A549 (cell line): ENCODE results near the gene CLEC16A. TPM values are rescaled to one million over a fixed set of nuclear protein-coding genes. Genes with fewer than 3 reads are reported as not detected.
A peak's percentile ranks its signal among the peaks of the same experiment; 100 is the strongest.

Experiments used
- ATAC-seq, 2 experiments: fragments of 200-7000 bp in 1 of 2; fragments of >200 bp in 1 of 2; cut with Nextera tagmentation in 1 of 2; cut with Tn5 transposase in 1 of 2; 3 replicates each; pipeline versions ENCODE4 v1.8.0 to v1.9.1; 2018 to 2020; ENCODE audit warnings: mild to moderate bottlenecking in 1 of 2, moderate library complexity in 1 of 2
- CTCF ChIA-PET: fragments of 300-600 bp; sonication (Branson Sonifier 250); formaldehyde crosslinking; extraction: SDS; loops from one replicate; lab custom pipeline; 2021; ENCODE audit warnings: antibody characterized with exemption, inconsistent platforms; lab: Yijun Ruan, JAX
- POLR2A ChIA-PET: fragments of 350-600 bp; formaldehyde crosslinking; extraction: SDS; loops from one replicate; lab custom pipeline; 2021; ENCODE audit warnings: antibody characterized with exemption, inconsistent platforms; lab: Yijun Ruan, JAX
- DNase-seq, 2 experiments: peaks; one replicate each; pipeline versions ENCODE4 v3.0.0 to v3.0.0-alpha.2; 2011 to 2016; ENCODE audit warnings: low read depth in 1 of 2, low spot score in 1 of 2
- FAIRE-seq: peaks from 2 replicates; lab custom pipeline; 2011; peaks lifted over from hg19 to GRCh38; lab: Jason Lieb, UNC
- H3K27ac ChIP-seq, 2 experiments: fragments of >200 bp; sonication (Bioruptor Twin); formaldehyde crosslinking; 3 replicates each; pipeline ENCODE4 v1.5.1; 2016 to 2017
- H3K4me1 ChIP-seq: fragments of >200 bp; sonication (Bioruptor Twin); formaldehyde crosslinking; 3 replicates; pipeline ENCODE4 v1.6.1; 2016
- H3K4me2 ChIP-seq: fragments of >200 bp; sonication (Bioruptor Twin); formaldehyde crosslinking; 3 replicates; pipeline ENCODE4 v1.6.1; 2016
- H3K4me3 ChIP-seq: fragments of >200 bp; sonication (Bioruptor Twin); formaldehyde crosslinking; 3 replicates; pipeline ENCODE4 v1.5.1; 2016
- H3K9me3 ChIP-seq: fragments of >200 bp; sonication (Bioruptor Twin); formaldehyde crosslinking; 3 replicates; pipeline ENCODE4 v1.6.1; 2016
- CBX8 ChIP-seq: fragments of 200-600 bp; sonication (generic); IDR thresholded peaks from 2 replicates; pipeline ENCODE4 v1.6.1; 2016
- CHD4 ChIP-seq: fragments of 200-600 bp; sonication (generic); IDR thresholded peaks from 2 replicates; pipeline ENCODE4 v1.6.1; 2016; ENCODE audit warnings: antibody characterized with exemption, mild to moderate bottlenecking, borderline replicate concordance
- EHF ChIP-seq: fragments of 250-450 bp; sonication (Bioruptor Pico); IDR thresholded peaks from 2 replicates; pipeline ENCODE4 v1.5.0; 2020; ENCODE audit warnings: mild to moderate bottlenecking
- FOSB ChIP-seq: fragments of 250-450 bp; sonication (Bioruptor Pico); IDR thresholded peaks from 2 replicates; pipeline ENCODE4 v1.5.0; 2020; ENCODE audit warnings: mild to moderate bottlenecking, moderate library complexity
- FOSL2 ChIP-seq, 2 experiments: fragments of 450-650 bp in 1 of 2; fragments of >200 bp in 1 of 2; sonication (Bioruptor Twin) in 1 of 2; formaldehyde crosslinking; IDR thresholded peaks; 2 replicates each; pipeline versions ENCODE4 v1.5.0 to v1.6.1; 2016 to 2020; ENCODE audit warnings: mild to moderate bottlenecking in 1 of 2, moderate library complexity in 1 of 2
- FOXS1 ChIP-seq: fragments of 250-450 bp; sonication (Bioruptor Pico); IDR thresholded peaks from 2 replicates; pipeline ENCODE4 v1.5.0; 2020; ENCODE audit warnings: mild to moderate bottlenecking, moderate library complexity
- HEYL ChIP-seq: fragments of 250-450 bp; sonication (Bioruptor Pico); IDR thresholded peaks from 2 replicates; pipeline ENCODE4 v1.8.0; 2021; ENCODE audit warnings: mild to moderate bottlenecking, moderate library complexity
- HOXB5 ChIP-seq: fragments of 250-450 bp; sonication (Bioruptor Pico); IDR thresholded peaks from 2 replicates; pipeline ENCODE4 v1.5.0; 2020; ENCODE audit warnings: mild to moderate bottlenecking, moderate library complexity
- KDM5A ChIP-seq: fragments of 200-600 bp; sonication (generic); IDR thresholded peaks from 2 replicates; pipeline ENCODE4 v1.6.1; 2016; ENCODE audit warnings: antibody characterized with exemption, mild to moderate bottlenecking
- MAFK ChIP-seq: fragments of 450-650 bp; IDR thresholded peaks from 2 replicates; pipeline ENCODE4 v1.6.1; 2014; ENCODE audit not compliant: partially characterized antibody
- NFE2L2 ChIP-seq: fragments of 150-350 bp; conservative IDR thresholded peaks from 2 replicates; pipeline ENCODE4 v1.6.1; 2014; ENCODE audit warnings: low read length
- POLR2A ChIP-seq: IDR thresholded peaks from 2 replicates; pipeline ENCODE4 v1.6.1; 2012; ENCODE audit warnings: mild to moderate bottlenecking, low read length
- RAD21 ChIP-seq, 2 experiments: fragments of >200 bp in 1 of 2; sonication (Bioruptor Twin) in 1 of 2; formaldehyde crosslinking in 1 of 2; IDR thresholded peaks in 1 of 2; conservative IDR thresholded peaks in 1 of 2; 2 replicates in 1 of 2; 3 replicates in 1 of 2; pipeline ENCODE4 v1.6.1; 2012 to 2018; ENCODE audit warnings: inconsistent platforms in 1 of 2
- SREBF2 ChIP-seq: fragments of 450-650 bp; IDR thresholded peaks from 2 replicates; pipeline ENCODE4 v1.6.1; 2014; ENCODE audit warnings: mild to moderate bottlenecking, moderate library complexity
- ZC3H11A ChIP-seq: fragments of 450-650 bp; IDR thresholded peaks from 2 replicates; pipeline ENCODE4 v1.6.1; 2014; ENCODE audit warnings: antibody characterized with exemption, mild to moderate bottlenecking
- ZNF302 ChIP-seq: fragments of 250-450 bp; sonication (Bioruptor Pico); IDR thresholded peaks from 2 replicates; pipeline ENCODE4 v1.9.0; 2021; ENCODE audit warnings: inconsistent platforms, mild to moderate bottlenecking, moderate library complexity
- WGBS: methylation state at CpG from one replicate; pipeline ENCODE4 v1.1.6; 2017; ENCODE audit errors: missing lambda C conversion rate; 5-methylcytosine and 5-hydroxymethylcytosine counted together
- polyA plus RNA-seq, 4 experiments: library from polyadenylated mRNA; depleted of rRNA in 3 of 4; stranded (reverse); fragments of >200 nt; fragmentation: RNase III in 1 of 4; extraction: RNeasy Plus Mini Kit Qiagen cat#74134 plus additional on column Dnase treatment in 1 of 4; gene quantifications; 2 replicates in 3 of 4; 3 replicates in 1 of 4; pipeline ENCODE4 v1.2.3, GENCODE V29; 2011 to 2017
- TF ChIP-seq, protein P1 (sequence below): IDR thresholded peaks from 2 replicates; pipeline ENCODE4 v1.6.1; 2012
- TF ChIP-seq, protein P2 (sequence below): IDR thresholded peaks from 2 replicates; pipeline ENCODE4 v1.6.1; 2012
- TF ChIP-seq, protein P3 (sequence below): fragments of >200 bp; sonication (Bioruptor Twin); formaldehyde crosslinking; IDR thresholded peaks from 3 replicates; pipeline ENCODE4 v1.5.1; 2016
- TF ChIP-seq, protein P4 (sequence below): fragments of >200 bp; sonication (Bioruptor Twin); formaldehyde crosslinking; IDR thresholded peaks from 2 replicates; pipeline ENCODE4 v1.6.1; 2016
- TF ChIP-seq, protein P5 (sequence below): fragments of 200-600 bp; sonication (generic); IDR thresholded peaks from 2 replicates; pipeline ENCODE4 v1.6.1; 2016; ENCODE audit warnings: antibody characterized with exemption, mild to moderate bottlenecking, moderate library complexity

Gene CLEC16A
- polyA plus RNA-seq, 2 of the 4 experiments (the other 2 are of a cell fraction), result 8.3 to 10.4 TPM

DNA sequence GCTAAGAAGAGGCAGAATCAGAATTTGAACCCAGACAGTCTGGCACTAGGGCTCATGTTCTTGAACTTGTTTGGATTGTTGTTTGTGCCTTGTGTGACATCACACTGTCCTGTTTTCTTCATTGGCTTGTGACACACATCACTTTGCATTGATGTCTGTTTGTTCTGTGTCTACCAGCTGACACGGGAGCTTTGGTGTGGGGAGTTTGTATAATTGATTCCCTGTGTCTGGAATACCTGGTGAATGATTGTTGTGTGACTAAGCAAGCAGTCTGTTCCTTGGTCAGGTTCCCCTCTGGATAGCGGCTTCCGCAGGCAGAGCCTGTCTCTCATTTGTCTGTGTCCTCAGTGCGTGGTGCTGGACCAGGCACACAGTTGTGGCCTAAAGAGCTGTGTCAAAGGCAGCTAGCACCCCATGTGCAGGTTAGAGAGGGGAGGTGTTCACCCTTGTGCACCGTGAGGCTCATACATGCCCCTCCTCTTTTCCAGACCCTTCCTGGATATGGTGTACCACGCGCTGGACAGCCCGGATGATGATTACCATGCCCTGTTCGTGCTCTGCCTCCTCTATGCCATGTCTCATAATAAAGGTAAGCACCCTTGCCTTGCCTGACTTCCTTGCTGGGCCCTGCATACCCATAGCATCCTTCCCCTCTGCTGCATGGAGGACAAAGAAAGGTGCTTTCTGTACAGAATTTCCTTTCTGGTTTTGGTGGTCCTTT is 80.1 kb downstream of the CLEC16A start:
- Histone ChIP-seq H3K4me3 (no peak overlapping the region), H3K27ac (no peak overlapping the region; a peak in 1 of 6 replicates), H3K4me1 (no peaks in the 10 kb centered on the region; the same call in 1 of the 3 replicates), H3K4me2 (no peak overlapping the region), H3K9me3 (peaks cover 10% of the 10 kb centered on the region; the same call in 2 of the 3 replicates)
- ChIA-PET POLR2A (no interaction called here), CTCF (interaction anchor here (0.6 to 2.3 kb wide), 3 partner anchors 15 to 232 kb away, joined by 3 to 8 read pairs (median 3); partner anchors contain the start of gene SOCS1)
- WGBS, result 71% methylated on average over 9 of the region's 9 CpGs
- FAIRE-seq, result no peak
- peak; percentile 15 to 34 for DNase-seq
- peak; percentile 45 to 54; a peak in 4 of 6 replicates for ATAC-seq
- TF ChIP-seq FOSL2 (IDR thresholded peaks at IDR 0.05), result no peak
- TF ChIP-seq FOSL2 (CRISPR knock-in tag; IDR thresholded peaks at IDR 0.05), result 0 out of 2 replicates have a peak, but pooled peaks have one; percentile 24
- no peak for TF ChIP-seq FOSB (CRISPR knock-in tag)

DNA sequence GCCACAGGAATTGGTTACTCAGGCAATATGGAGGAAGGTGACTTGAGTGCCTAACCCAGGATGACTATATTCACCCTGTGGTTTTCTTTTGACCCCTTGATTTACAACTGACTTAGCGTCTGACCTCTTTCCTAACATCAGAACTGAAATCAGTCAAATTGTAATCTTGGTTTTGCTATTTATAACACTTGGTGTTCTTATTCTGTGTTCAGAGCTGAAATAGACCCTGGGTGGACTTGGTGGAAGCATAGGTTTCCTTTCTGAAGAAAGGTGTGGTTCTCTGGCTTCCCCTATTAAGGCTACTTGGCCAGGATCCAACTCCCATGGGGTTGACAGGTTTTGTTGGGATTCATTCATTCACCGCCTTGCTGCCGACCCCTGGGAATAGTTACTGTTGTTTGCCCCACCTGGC is 80.8 kb downstream of the CLEC16A start:
- 98% methylated on average over 3 of the region's 3 CpGs for WGBS
- CTCF ChIA-PET, result interaction anchor here (0.6 to 2.3 kb wide), 3 partner anchors 14 to 231 kb away, joined by 3 to 8 read pairs (median 3); partner anchors contain the start of gene SOCS1

DNA sequence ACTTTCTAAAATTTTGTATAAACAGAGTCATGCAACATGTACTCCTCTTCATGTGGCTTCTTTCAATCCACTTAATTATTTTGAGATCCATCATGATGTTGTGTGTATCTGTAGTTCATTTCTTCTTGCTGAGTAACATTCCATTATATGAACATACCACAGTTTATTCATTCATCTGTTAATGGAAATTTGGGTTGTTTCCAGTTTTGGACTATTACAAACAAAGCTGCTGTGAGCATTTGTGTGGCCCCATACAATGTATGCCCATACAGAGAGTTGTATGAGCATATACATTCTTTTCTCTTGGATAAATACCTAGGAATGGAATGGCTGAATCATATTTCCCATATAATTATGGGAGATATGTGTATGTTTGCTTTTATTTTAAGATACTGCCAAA is 85.6 kb downstream of the CLEC16A start:
- ATAC-seq, result no peak
- CTCF ChIA-PET, result no interaction called here
- no peak overlapping the region for H3K27ac ChIP-seq

More for the DNA sequence above, 80.8 kb downstream of the CLEC16A start:
- Histone ChIP-seq H3K27ac (no peak overlapping the region; a peak in 1 of 6 replicates), H3K4me3 (no peak overlapping the region), H3K9me3 (peaks cover 10% of the 10 kb centered on the region; the same call in 2 of the 3 replicates), H3K4me1 (no peaks in the 10 kb centered on the region; the same call in 1 of the 3 replicates), H3K4me2 (no peak overlapping the region)
- FAIRE-seq (no peak), DNase-seq (no peak), ATAC-seq (no peak)
- POLR2A ChIA-PET, result no interaction called here
- TF ChIP-seq HEYL (CRISPR knock-in tag), result no peak
- TF ChIP-seq SREBF2, result no peak
- TF ChIP-seq KDM5A, result no peak
- TF ChIP-seq CBX8, result no peak
- no peak for TF ChIP-seq NFE2L2
- no peak for TF ChIP-seq ZNF302 (CRISPR knock-in tag)
- no peak for TF ChIP-seq RAD21 (conservative IDR thresholded peaks at IDR 0.05 in 1 of 2, IDR thresholded peaks at IDR 0.05 in 1 of 2)
- TF ChIP-seq ZC3H11A, result no peak
- no peak for TF ChIP-seq FOXS1 (CRISPR knock-in tag)
- no peak for TF ChIP-seq FOSL2 (IDR thresholded peaks at IDR 0.05)
- no peak for TF ChIP-seq FOSL2 (CRISPR knock-in tag; IDR thresholded peaks at IDR 0.05)
- TF ChIP-seq POLR2A, result no peak
- no peak for TF ChIP-seq EHF (CRISPR knock-in tag)
- no peak for TF ChIP-seq CHD4
- no peak for TF ChIP-seq HOXB5 (CRISPR knock-in tag)
- TF ChIP-seq, protein P1, sequence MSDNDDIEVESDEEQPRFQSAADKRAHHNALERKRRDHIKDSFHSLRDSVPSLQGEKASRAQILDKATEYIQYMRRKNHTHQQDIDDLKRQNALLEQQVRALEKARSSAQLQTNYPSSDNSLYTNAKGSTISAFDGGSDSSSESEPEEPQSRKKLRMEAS, result no peak
- TF ChIP-seq, protein P2, sequence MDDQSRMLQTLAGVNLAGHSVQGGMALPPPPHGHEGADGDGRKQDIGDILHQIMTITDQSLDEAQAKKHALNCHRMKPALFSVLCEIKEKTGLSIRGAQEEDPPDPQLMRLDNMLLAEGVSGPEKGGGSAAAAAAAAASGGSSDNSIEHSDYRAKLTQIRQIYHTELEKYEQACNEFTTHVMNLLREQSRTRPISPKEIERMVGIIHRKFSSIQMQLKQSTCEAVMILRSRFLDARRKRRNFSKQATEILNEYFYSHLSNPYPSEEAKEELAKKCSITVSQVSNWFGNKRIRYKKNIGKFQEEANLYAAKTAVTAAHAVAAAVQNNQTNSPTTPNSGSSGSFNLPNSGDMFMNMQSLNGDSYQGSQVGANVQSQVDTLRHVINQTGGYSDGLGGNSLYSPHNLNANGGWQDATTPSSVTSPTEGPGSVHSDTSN, result no peak
- TF ChIP-seq, protein P3, sequence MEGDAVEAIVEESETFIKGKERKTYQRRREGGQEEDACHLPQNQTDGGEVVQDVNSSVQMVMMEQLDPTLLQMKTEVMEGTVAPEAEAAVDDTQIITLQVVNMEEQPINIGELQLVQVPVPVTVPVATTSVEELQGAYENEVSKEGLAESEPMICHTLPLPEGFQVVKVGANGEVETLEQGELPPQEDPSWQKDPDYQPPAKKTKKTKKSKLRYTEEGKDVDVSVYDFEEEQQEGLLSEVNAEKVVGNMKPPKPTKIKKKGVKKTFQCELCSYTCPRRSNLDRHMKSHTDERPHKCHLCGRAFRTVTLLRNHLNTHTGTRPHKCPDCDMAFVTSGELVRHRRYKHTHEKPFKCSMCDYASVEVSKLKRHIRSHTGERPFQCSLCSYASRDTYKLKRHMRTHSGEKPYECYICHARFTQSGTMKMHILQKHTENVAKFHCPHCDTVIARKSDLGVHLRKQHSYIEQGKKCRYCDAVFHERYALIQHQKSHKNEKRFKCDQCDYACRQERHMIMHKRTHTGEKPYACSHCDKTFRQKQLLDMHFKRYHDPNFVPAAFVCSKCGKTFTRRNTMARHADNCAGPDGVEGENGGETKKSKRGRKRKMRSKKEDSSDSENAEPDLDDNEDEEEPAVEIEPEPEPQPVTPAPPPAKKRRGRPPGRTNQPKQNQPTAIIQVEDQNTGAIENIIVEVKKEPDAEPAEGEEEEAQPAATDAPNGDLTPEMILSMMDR, result no peak
- TF ChIP-seq, protein P4, sequence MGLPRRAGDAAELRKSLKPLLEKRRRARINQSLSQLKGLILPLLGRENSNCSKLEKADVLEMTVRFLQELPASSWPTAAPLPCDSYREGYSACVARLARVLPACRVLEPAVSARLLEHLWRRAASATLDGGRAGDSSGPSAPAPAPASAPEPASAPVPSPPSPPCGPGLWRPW, result no peak

More for the DNA sequence above, 85.6 kb downstream of the CLEC16A start:
- POLR2A ChIA-PET, result no interaction called here
- H3K4me2 ChIP-seq, result no peak overlapping the region
- peaks cover 10% of the 10 kb centered on the region; the same call in 2 of the 3 replicates for H3K9me3 ChIP-seq
- H3K4me1 ChIP-seq, result no peaks in the 10 kb centered on the region
- TF ChIP-seq, protein P4, result no peak
- TF ChIP-seq MAFK, result no peak
- TF ChIP-seq, protein P5, sequence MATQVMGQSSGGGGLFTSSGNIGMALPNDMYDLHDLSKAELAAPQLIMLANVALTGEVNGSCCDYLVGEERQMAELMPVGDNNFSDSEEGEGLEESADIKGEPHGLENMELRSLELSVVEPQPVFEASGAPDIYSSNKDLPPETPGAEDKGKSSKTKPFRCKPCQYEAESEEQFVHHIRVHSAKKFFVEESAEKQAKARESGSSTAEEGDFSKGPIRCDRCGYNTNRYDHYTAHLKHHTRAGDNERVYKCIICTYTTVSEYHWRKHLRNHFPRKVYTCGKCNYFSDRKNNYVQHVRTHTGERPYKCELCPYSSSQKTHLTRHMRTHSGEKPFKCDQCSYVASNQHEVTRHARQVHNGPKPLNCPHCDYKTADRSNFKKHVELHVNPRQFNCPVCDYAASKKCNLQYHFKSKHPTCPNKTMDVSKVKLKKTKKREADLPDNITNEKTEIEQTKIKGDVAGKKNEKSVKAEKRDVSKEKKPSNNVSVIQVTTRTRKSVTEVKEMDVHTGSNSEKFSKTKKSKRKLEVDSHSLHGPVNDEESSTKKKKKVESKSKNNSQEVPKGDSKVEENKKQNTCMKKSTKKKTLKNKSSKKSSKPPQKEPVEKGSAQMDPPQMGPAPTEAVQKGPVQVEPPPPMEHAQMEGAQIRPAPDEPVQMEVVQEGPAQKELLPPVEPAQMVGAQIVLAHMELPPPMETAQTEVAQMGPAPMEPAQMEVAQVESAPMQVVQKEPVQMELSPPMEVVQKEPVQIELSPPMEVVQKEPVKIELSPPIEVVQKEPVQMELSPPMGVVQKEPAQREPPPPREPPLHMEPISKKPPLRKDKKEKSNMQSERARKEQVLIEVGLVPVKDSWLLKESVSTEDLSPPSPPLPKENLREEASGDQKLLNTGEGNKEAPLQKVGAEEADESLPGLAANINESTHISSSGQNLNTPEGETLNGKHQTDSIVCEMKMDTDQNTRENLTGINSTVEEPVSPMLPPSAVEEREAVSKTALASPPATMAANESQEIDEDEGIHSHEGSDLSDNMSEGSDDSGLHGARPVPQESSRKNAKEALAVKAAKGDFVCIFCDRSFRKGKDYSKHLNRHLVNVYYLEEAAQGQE, result no peak
- FAIRE-seq, result no peak
- no peak for DNase-seq
- H3K4me3 ChIP-seq, result no peak overlapping the region
